Thymus (tissue), 11 donors: ENCODE measurements around the gene TRIM37. TPM values are rescaled to one million over a fixed set of nuclear protein-coding genes. Genes with fewer than 3 reads are reported as not detected.

Experiments used
- DNase-seq, 9 donors: peaks; one replicate each; pipeline ENCODE4 v3.0.0-alpha.2; 2013; ENCODE audit warnings: low spot score in 9 of 9, low read depth in 6 of 9, missing footprints in 1 of 9
- H3K27ac ChIP-seq, 2 donors: one replicate each; pipeline ENCODE4 v1.5.1; 2013; ENCODE audit warnings: control low read depth in 1 of 2, low read depth in 1 of 2, low read length in 1 of 2, mild to moderate bottlenecking in 1 of 2, moderate library complexity in 1 of 2
- H3K27me3 ChIP-seq, 2 donors: one replicate each; pipeline ENCODE4 v1.5.1; 2013; ENCODE audit warnings: low read length in 1 of 2; ENCODE audit not compliant: control insufficient read depth in 2 of 2, insufficient read depth in 1 of 2
- H3K36me3 ChIP-seq, 2 donors: one replicate each; pipeline ENCODE4 v1.5.1; 2013; ENCODE audit warnings: low read length in 1 of 2, mild to moderate bottlenecking in 1 of 2, moderate library complexity in 1 of 2; ENCODE audit not compliant: control insufficient read depth in 2 of 2, insufficient read depth in 2 of 2
- H3K4me1 ChIP-seq, 2 donors: one replicate each; pipeline ENCODE4 v1.5.1; 2013; ENCODE audit warnings: low read length in 2 of 2; ENCODE audit not compliant: control insufficient read depth in 2 of 2, insufficient read depth in 2 of 2
- H3K4me3 ChIP-seq, 2 donors: one replicate each; pipeline ENCODE4 v1.5.1; 2013; ENCODE audit warnings: low read length in 2 of 2, control low read depth in 1 of 2, mild to moderate bottlenecking in 1 of 2
- H3K9me3 ChIP-seq, 2 donors: one replicate each; pipeline ENCODE4 v1.5.1; 2013; ENCODE audit warnings: low read length in 1 of 2, mild to moderate bottlenecking in 1 of 2; ENCODE audit not compliant: control insufficient read depth in 2 of 2, insufficient read depth in 1 of 2
- WGBS: extraction: QIAGEN DNeasy Blood & Tissue Kit; methylation state at CpG from one replicate; pipeline ENCODE4 v1.1.7; 2013; 5-methylcytosine and 5-hydroxymethylcytosine counted together
- polyA plus RNA-seq: library from polyadenylated mRNA; stranded (reverse); fragments of 200-250 nt; gene quantifications from one replicate; pipeline ENCODE4 v1.2.3, GENCODE V29; 2013
- total RNA-seq: library from RNA; stranded (reverse); fragments of 120-200 nt; gene quantifications from one replicate; pipeline ENCODE4 v1.2.4, GENCODE V29; 2013
- donor health status: healthy.

Gene TRIM37
- total and polyA plus RNA-seq, 2 donors: 14.1 to 17.1 TPM

GRCh38 chr17:58980706-58981481 lies 125.8 kb downstream of the TRIM37 start:
- Histone ChIP-seq H3K4me3 (no peak overlapping the region), H3K36me3 (no peaks in the 10 kb centered on the region), H3K9me3 (no peaks in the 10 kb centered on the region), H3K27ac (no peak overlapping the region), H3K27me3 (no peaks in the 10 kb centered on the region), H3K4me1 (no peaks in the 10 kb centered on the region)
- no peak for DNase-seq
- 94% methylated on average over 3 of the region's 3 CpGs for WGBS

GRCh38 chr17:58976541-58976940 lies 130.1 kb downstream of the TRIM37 start:
- no peaks in the 10 kb centered on the region for H3K4me1 ChIP-seq
- H3K36me3 ChIP-seq: no peaks in the 10 kb centered on the region
- WGBS: 96% methylated on average over 3 of the region's 3 CpGs
- H3K27me3 ChIP-seq: no peaks in the 10 kb centered on the region
- no peak for DNase-seq
- H3K4me3 ChIP-seq: no peak overlapping the region
- no peaks in the 10 kb centered on the region for H3K9me3 ChIP-seq
- H3K27ac ChIP-seq: no peak overlapping the region

GRCh38 chr17:58974354-58974753 lies 132.3 kb downstream of the TRIM37 start:
- Histone ChIP-seq H3K4me3 (no peak overlapping the region), H3K4me1 (no peaks in the 10 kb centered on the region), H3K27me3 (no peaks in the 10 kb centered on the region), H3K36me3 (no peaks in the 10 kb centered on the region), H3K9me3 (no peaks in the 10 kb centered on the region), H3K27ac (no peak overlapping the region)
- 96% methylated on average over 2 of the region's 2 CpGs for WGBS
- DNase-seq: no peak

GRCh38 chr17:58970609-58971450 lies 135.8 kb downstream of the TRIM37 start:
- Histone ChIP-seq H3K4me1 (no peaks in the 10 kb centered on the region), H3K9me3 (no peaks in the 10 kb centered on the region), H3K27me3 (no peaks in the 10 kb centered on the region), H3K36me3 (no peaks in the 10 kb centered on the region), H3K4me3 (no peak overlapping the region), H3K27ac (no peak overlapping the region)
- no peak for DNase-seq
- 88% methylated on average over 7 of the region's 7 CpGs for WGBS

- no peaks in the 10 kb centered on the region for H3K27me3 ChIP-seq
- WGBS: 99% methylated on average over 4 of the region's 4 CpGs
- H3K4me3 ChIP-seq: no peak overlapping the region
- no peaks in the 10 kb centered on the region for H3K36me3 ChIP-seq
- no peak overlapping the region for H3K27ac ChIP-seq
- no peaks in the 10 kb centered on the region for H3K9me3 ChIP-seq
- H3K4me1 ChIP-seq: no peaks in the 10 kb centered on the region
- DNase-seq: no peak
These were observed 137.1 kb downstream of the TRIM37 start for GRCh38 chr17:58969612-58970011.

GRCh38 chr17:58969156-58969555 lies 137.5 kb downstream of the TRIM37 start:
- WGBS: 57% methylated on average over 1 of the region's 1 CpG
- Histone ChIP-seq H3K9me3 (no peaks in the 10 kb centered on the region), H3K27ac (no peak overlapping the region), H3K36me3 (no peaks in the 10 kb centered on the region), H3K27me3 (no peaks in the 10 kb centered on the region), H3K4me3 (no peak overlapping the region), H3K4me1 (no peaks in the 10 kb centered on the region)
- DNase-seq: no peak

GRCh38 chr17:58968426-58969061 lies 138.1 kb downstream of the TRIM37 start:
- no peaks in the 10 kb centered on the region for H3K4me1 ChIP-seq
- H3K9me3 ChIP-seq: no peaks in the 10 kb centered on the region
- H3K27me3 ChIP-seq: no peaks in the 10 kb centered on the region
- H3K36me3 ChIP-seq: no peaks in the 10 kb centered on the region
- DNase-seq: no peak
- 92% methylated on average over 4 of the region's 4 CpGs for WGBS
- H3K27ac ChIP-seq: no peak overlapping the region
- no peak overlapping the region for H3K4me3 ChIP-seq

GRCh38 chr17:58966208-58966607 lies 140.5 kb downstream of the TRIM37 start:
- WGBS: over 99% methylated on average over 3 of the region's 3 CpGs
- Histone ChIP-seq H3K4me1 (no peaks in the 10 kb centered on the region), H3K4me3 (no peak overlapping the region), H3K36me3 (no peaks in the 10 kb centered on the region), H3K9me3 (no peaks in the 10 kb centered on the region), H3K27me3 (no peaks in the 10 kb centered on the region), H3K27ac (no peak overlapping the region)
- no peak for DNase-seq

- Histone ChIP-seq H3K9me3 (no peaks in the 10 kb centered on the region), H3K36me3 (no peaks in the 10 kb centered on the region), H3K4me1 (no peaks in the 10 kb centered on the region), H3K4me3 (no peak overlapping the region), H3K27me3 (no peaks in the 10 kb centered on the region), H3K27ac (no peak overlapping the region)
- no peak for DNase-seq
- WGBS: 96% methylated on average over 3 of the region's 3 CpGs
These were observed 141.5 kb downstream of the TRIM37 start for GRCh38 chr17:58965221-58965620.
